Breast epithelium (tissue), 3 donors: Measurements from ENCODE around the gene BAD.

Experiments used
- POLR2A ChIP-seq: fragments of 450-650 bp; IDR thresholded peaks from one replicate; pipeline ENCODE4 v1.6.1; 2016; ENCODE audit warnings: antibody characterized with exemption, mild to moderate bottlenecking, moderate library complexity
- POLR2AphosphoS5 ChIP-seq, 3 donors: sonication (generic); formaldehyde crosslinking; IDR thresholded peaks; one replicate each; pipeline ENCODE4 v1.6.1; 2017; ENCODE audit warnings: antibody characterized with exemption in 3 of 3
- TF ChIP-seq, protein P1 (sequence below), 3 donors: fragments of 450-650 bp; IDR thresholded peaks; one replicate each; pipeline ENCODE4 v1.5.1; 2016 to 2017; ENCODE audit warnings: antibody characterized with exemption in 3 of 3, mild to moderate bottlenecking in 3 of 3, moderate library complexity in 3 of 3

- TF ChIP-seq, protein P1, sequence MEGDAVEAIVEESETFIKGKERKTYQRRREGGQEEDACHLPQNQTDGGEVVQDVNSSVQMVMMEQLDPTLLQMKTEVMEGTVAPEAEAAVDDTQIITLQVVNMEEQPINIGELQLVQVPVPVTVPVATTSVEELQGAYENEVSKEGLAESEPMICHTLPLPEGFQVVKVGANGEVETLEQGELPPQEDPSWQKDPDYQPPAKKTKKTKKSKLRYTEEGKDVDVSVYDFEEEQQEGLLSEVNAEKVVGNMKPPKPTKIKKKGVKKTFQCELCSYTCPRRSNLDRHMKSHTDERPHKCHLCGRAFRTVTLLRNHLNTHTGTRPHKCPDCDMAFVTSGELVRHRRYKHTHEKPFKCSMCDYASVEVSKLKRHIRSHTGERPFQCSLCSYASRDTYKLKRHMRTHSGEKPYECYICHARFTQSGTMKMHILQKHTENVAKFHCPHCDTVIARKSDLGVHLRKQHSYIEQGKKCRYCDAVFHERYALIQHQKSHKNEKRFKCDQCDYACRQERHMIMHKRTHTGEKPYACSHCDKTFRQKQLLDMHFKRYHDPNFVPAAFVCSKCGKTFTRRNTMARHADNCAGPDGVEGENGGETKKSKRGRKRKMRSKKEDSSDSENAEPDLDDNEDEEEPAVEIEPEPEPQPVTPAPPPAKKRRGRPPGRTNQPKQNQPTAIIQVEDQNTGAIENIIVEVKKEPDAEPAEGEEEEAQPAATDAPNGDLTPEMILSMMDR (IDR thresholded peaks at IDR 0.05) = no peak
- TF ChIP-seq POLR2A (no peak), POLR2AphosphoS5 (IDR thresholded peaks at IDR 0.05) (no peak)
Observed at GRCh38 chr11:64231546-64231945, 52.9 kb downstream of the BAD start.
